Tibial artery (tissue), 4 donors: ENCODE results near the gene BCL2.

Source experiments
- DNase-seq, 2 donors: peaks; one replicate each; pipeline ENCODE4 v3.0.0-alpha.2; 2019
- H3K27ac ChIP-seq, 2 donors: fragments of 200-600 bp; sonication (generic) in 1 of 2; 1 replicate in 1 of 2; 2 replicates in 1 of 2; pipeline ENCODE4 v1.5.1; 2018 to 2019; ENCODE audit warnings: mild to moderate bottlenecking in 1 of 2
- H3K27me3 ChIP-seq, 2 donors: fragments of 200-600 bp; sonication (generic) in 1 of 2; one replicate each; pipeline versions ENCODE4 v1.5.1 to v1.6.0; 2016 to 2019
- H3K36me3 ChIP-seq, 3 donors: fragments of 200-600 bp; sonication (generic) in 2 of 3; one replicate each; pipeline ENCODE4 v1.5.1; 2016 to 2019; ENCODE audit warnings: mild to moderate bottlenecking in 2 of 3
- H3K4me1 ChIP-seq, 4 donors: fragments of 200-600 bp; sonication (generic) in 2 of 4; 1 replicate in 3 of 4; 2 replicates in 1 of 4; pipeline ENCODE4 v1.5.1; 2016 to 2019
- H3K4me3 ChIP-seq, 2 donors: fragments of 200-600 bp; sonication (generic) in 1 of 2; 1 replicate in 1 of 2; 2 replicates in 1 of 2; pipeline ENCODE4 v1.5.1; 2018 to 2019; ENCODE audit warnings: mild to moderate bottlenecking in 2 of 2
- H3K9me3 ChIP-seq, 3 donors: fragments of 200-600 bp; sonication (generic) in 1 of 3; one replicate each; pipeline ENCODE4 v1.5.1; 2016 to 2019
- intact Hi-C: fragments of 100-400 bp; cut with DNase I; formaldehyde crosslinking; loops from one replicate; pipeline ENCODE4 v1.15.0; 2023; ENCODE audit warnings: low total_unique reads
- TF ChIP-seq, protein P1 (sequence below), 2 experiments: fragments of 200-600 bp in 1 of 2; fragments of 450-650 bp in 1 of 2; IDR thresholded peaks; one replicate each; pipeline ENCODE4 v1.5.1; 2017 to 2019; ENCODE audit warnings: antibody characterized with exemption in 2 of 2, mild to moderate bottlenecking in 1 of 2, moderate library complexity in 1 of 2

The BCL2 gene

DNA sequence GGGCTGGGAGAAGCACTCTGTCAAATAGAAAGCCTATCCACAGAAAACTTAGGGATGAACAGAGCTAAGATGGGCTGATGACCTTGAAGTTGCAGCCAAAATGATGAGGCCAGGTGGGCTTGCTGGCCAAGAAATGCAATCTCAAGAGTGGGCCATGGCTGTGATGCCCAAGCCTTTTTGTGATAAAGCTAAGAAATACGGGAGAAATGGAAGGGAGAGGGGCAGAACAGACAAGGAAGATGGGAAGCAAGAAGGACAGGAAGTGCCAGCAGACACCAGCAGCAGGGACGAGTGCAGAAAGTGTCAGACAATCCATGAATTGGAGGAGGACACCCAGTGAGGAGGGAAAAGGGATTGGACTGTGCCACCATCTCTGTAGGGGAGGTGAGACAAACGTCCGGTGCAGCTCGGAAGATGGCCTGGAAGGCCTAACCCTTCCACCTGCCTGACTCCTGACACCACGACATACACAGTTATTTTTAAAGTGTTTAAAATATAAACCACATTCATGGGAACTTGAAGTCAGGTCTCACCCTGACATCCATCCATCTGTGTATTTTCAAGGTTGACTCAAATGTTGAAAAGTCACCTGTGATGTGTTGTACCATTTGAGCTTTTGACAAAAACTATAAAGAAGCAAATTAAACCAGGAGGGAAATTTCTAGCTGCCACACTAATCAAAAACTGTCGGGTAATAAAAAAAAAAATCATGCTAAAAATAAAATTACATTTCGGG is 105.5 kb downstream of the BCL2 start:
- H3K9me3 ChIP-seq, result no peaks in the 10 kb centered on the region
- TF ChIP-seq, protein P1, sequence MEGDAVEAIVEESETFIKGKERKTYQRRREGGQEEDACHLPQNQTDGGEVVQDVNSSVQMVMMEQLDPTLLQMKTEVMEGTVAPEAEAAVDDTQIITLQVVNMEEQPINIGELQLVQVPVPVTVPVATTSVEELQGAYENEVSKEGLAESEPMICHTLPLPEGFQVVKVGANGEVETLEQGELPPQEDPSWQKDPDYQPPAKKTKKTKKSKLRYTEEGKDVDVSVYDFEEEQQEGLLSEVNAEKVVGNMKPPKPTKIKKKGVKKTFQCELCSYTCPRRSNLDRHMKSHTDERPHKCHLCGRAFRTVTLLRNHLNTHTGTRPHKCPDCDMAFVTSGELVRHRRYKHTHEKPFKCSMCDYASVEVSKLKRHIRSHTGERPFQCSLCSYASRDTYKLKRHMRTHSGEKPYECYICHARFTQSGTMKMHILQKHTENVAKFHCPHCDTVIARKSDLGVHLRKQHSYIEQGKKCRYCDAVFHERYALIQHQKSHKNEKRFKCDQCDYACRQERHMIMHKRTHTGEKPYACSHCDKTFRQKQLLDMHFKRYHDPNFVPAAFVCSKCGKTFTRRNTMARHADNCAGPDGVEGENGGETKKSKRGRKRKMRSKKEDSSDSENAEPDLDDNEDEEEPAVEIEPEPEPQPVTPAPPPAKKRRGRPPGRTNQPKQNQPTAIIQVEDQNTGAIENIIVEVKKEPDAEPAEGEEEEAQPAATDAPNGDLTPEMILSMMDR (IDR thresholded peaks at IDR 0.05), result no peak
- intact Hi-C loops, result no loop called here
- no peaks in the 10 kb centered on the region for H3K27me3 ChIP-seq
- H3K4me3 ChIP-seq, result no peak overlapping the region
- no peaks in the 10 kb centered on the region for H3K36me3 ChIP-seq
- peaks cover 0 to 22% (median 6%) of the 10 kb centered on the region in 4 donors for H3K4me1 ChIP-seq
- no peak overlapping the region for H3K27ac ChIP-seq
- DNase-seq, result no peak

DNA sequence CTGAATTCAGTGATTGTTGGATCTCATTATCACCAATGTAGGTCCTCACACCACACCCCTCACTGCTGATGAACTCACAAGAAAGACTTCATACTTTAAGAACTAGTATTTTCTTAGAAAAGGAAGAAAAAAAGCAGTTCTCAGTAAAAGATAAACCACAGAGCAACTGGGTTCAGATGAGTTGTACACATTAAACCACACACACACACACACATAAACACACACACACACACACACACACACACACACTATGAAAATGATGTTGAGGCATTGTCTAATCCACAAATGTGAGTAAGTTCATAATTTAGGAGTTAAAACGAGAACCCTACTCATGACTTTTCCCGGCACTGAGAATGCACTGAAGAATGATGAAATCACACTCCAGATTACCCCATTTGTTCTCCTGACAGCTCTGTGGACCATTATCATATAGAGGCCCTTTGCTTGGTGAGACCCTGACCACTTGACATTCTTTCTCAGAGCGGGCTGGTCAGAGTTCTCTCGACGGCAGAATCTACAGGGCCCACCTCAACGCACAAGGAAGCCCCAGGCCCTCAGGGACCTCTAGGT is 106.2 kb downstream of the BCL2 start:
- H3K4me3 ChIP-seq, result no peak overlapping the region
- peaks cover 0 to 26% (median 13%) of the 10 kb centered on the region in 4 donors for H3K4me1 ChIP-seq
- TF ChIP-seq, protein P1 (IDR thresholded peaks at IDR 0.05), result no peak
- no peak for DNase-seq
- H3K27me3 ChIP-seq, result no peaks in the 10 kb centered on the region
- intact Hi-C loops, result no loop called here
- H3K36me3 ChIP-seq, result no peaks in the 10 kb centered on the region
- no peaks in the 10 kb centered on the region for H3K9me3 ChIP-seq
- H3K27ac ChIP-seq, result no peak overlapping the region

DNA sequence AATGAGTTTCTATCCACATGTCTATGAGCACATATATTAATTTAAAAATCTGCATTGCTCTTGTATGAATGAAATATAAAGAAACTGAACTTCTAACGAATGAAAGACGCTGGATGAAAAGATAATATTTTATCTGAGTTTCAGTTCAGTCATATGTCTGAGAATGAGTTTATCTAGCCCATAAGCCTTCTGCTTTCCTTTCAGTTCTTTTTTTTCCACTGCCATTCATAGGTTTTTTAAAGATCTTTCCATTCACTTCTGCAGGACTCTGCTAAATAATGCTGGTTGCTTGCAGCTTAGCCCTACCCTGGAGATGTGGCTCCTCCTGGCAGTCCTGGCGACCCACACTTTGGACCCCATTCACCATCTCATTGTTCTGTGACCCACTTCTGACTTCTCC is 109.0 kb downstream of the BCL2 start:
- no peak for DNase-seq
- no peaks in the 10 kb centered on the region for H3K9me3 ChIP-seq
- H3K4me1 ChIP-seq, result peaks cover 0 to 35% (median 21%) of the 10 kb centered on the region in 4 donors
- TF ChIP-seq, protein P1 (IDR thresholded peaks at IDR 0.05), result no peak
- H3K36me3 ChIP-seq, result no peaks in the 10 kb centered on the region
- no peaks in the 10 kb centered on the region for H3K27me3 ChIP-seq
- intact Hi-C loops, result no loop called here
- H3K4me3 ChIP-seq, result no peak overlapping the region
- no peak overlapping the region for H3K27ac ChIP-seq

DNA sequence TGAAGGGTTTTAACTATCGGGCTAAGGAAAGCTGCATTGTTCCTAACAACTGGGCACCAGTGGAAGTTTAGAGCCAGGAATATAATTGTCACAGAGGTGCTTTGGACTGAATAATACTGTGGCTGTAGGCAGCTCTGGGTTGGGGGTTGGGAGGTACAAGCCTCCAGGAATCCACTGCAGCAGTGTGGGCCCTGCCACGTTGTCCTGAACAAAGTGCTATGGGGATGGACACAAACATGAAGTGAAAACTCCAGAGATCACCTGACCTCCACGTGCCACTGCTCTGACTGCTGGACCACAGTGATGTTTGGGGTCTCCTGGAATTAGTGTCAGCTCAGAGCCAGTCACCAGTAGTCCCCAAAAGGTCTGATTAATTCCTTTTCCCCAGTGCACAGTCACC is 110.9 kb downstream of the BCL2 start:
- intact Hi-C loops, result no loop called here
- H3K4me1 ChIP-seq, result peaks cover 0 to 35% (median 21%) of the 10 kb centered on the region in 4 donors
- TF ChIP-seq, protein P1 (IDR thresholded peaks at IDR 0.05), result no peak
- DNase-seq, result no peak
- peak overlapping the region in 1 of 2 donors; percentile 2 for H3K4me3 ChIP-seq
- no peaks in the 10 kb centered on the region for H3K36me3 ChIP-seq
- peak overlapping the region; percentile 44 to 46 for H3K27ac ChIP-seq
- no peaks in the 10 kb centered on the region for H3K9me3 ChIP-seq
- H3K27me3 ChIP-seq, result no peaks in the 10 kb centered on the region

DNA sequence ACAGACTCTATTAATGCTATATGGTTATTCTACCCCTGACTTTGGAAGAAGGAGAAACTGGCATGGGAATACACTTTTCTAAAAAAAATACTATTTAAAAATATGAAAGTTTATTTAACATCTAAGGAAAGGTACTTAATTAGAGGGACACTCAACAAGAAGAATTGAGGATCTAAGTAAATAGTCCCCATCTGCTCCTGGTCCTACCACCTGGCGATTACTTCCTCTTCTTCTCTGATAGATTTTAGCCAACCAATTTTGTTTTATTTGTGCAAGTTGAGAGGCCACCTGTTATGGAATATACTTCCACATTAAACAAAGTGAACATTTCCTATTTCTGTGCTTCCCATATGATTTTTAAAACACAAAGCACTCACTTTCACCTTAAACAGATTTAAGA is 111.7 kb downstream of the BCL2 start:
- TF ChIP-seq, protein P1 (IDR thresholded peaks at IDR 0.05), result no peak
- peak overlapping the region in 1 of 2 donors; percentile 2 for H3K4me3 ChIP-seq
- intact Hi-C loops, result no loop called here
- H3K36me3 ChIP-seq, result no peaks in the 10 kb centered on the region
- peaks cover 0 to 35% (median 21%) of the 10 kb centered on the region in 4 donors for H3K4me1 ChIP-seq
- DNase-seq, result no peak
- no peaks in the 10 kb centered on the region for H3K9me3 ChIP-seq
- H3K27ac ChIP-seq, result peak overlapping the region; percentile 44 to 46
- H3K27me3 ChIP-seq, result no peaks in the 10 kb centered on the region
